ENCODE measurements around the gene HMGCS2. TPM values are rescaled to one million over a fixed set of nuclear protein-coding genes. Genes with fewer than 3 reads are reported as not detected.
A peak's percentile ranks its signal among the peaks of the same experiment; 100 is the strongest.

Gene HMGCS2
- total RNA-seq, 1 donor from 2014 or later: 0.51 TPM

DNA sequence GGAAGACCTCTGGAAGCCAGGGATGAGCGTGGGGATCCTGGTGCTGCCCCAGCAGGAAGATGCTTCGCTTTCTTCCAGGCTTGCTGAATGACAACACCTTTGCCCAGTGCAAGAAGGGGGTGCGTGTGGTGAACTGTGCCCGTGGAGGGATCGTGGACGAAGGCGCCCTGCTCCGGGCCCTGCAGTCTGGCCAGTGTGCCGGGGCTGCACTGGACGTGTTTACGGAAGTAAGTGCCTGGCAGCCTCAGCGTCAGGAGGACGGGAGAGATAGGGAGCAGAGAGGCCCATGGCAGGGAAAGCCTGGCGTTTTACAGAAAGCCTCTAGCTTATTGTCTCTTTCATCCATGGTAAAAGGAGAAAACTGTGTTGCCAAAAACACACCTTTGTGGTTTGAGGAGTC is 33.5 kb downstream of the HMGCS2 start:
- no peaks in the 10 kb centered on the region for H3K27me3 Mint-ChIP-seq (ENCODE audit: low read depth)
- no peak overlapping the region for H3K4me3 Mint-ChIP-seq
- no peak for DNase-seq (ENCODE audit: low spot score in 2 of 2, unreplicated experiment in 2 of 2)
- H3K4me1 Mint-ChIP-seq: peaks cover 21% of the 10 kb centered on the region
- TF ChIP-seq, protein P1, sequence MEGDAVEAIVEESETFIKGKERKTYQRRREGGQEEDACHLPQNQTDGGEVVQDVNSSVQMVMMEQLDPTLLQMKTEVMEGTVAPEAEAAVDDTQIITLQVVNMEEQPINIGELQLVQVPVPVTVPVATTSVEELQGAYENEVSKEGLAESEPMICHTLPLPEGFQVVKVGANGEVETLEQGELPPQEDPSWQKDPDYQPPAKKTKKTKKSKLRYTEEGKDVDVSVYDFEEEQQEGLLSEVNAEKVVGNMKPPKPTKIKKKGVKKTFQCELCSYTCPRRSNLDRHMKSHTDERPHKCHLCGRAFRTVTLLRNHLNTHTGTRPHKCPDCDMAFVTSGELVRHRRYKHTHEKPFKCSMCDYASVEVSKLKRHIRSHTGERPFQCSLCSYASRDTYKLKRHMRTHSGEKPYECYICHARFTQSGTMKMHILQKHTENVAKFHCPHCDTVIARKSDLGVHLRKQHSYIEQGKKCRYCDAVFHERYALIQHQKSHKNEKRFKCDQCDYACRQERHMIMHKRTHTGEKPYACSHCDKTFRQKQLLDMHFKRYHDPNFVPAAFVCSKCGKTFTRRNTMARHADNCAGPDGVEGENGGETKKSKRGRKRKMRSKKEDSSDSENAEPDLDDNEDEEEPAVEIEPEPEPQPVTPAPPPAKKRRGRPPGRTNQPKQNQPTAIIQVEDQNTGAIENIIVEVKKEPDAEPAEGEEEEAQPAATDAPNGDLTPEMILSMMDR (IDR thresholded peaks at IDR 0.05; ENCODE audit: unreplicated experiment): no peak
- H3K36me3 Mint-ChIP-seq: peaks cover 37% of the 10 kb centered on the region
- no peaks in the 10 kb centered on the region for H3K9me3 Mint-ChIP-seq
- H3K27ac Mint-ChIP-seq: no peak overlapping the region

DNA sequence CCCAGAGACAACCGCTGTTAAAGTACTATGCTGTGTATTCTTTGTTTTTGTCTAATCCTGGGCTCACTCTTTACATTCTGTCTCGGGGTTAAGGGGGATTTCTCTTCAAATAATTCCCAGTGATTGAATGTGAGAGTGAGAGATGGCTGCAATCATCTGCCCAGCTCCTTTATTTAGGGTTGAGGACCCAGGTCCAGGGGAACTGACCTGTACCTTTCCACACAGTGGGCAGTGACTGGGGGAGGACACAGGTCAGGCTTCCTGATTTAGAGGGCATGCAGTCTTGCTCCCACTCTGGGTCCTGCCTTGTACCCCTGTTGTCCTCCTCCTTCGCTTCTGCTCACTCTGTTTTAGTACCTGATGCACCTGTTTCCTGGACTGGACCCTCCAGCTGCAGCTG is 35.0 kb downstream of the HMGCS2 start:
- Mint-ChIP-seq H3K4me1 (peaks cover 11% of the 10 kb centered on the region), H3K27ac (no peak overlapping the region), H3K4me3 (no peak overlapping the region), H3K9me3 (no peaks in the 10 kb centered on the region), H3K27me3 (ENCODE audit: low read depth) (no peaks in the 10 kb centered on the region), H3K36me3 (peaks cover 42% of the 10 kb centered on the region)
- TF ChIP-seq, protein P1 (IDR thresholded peaks at IDR 0.05; ENCODE audit: unreplicated experiment): no peak
- no peak for DNase-seq (ENCODE audit: low spot score in 2 of 2, unreplicated experiment in 2 of 2)

DNA sequence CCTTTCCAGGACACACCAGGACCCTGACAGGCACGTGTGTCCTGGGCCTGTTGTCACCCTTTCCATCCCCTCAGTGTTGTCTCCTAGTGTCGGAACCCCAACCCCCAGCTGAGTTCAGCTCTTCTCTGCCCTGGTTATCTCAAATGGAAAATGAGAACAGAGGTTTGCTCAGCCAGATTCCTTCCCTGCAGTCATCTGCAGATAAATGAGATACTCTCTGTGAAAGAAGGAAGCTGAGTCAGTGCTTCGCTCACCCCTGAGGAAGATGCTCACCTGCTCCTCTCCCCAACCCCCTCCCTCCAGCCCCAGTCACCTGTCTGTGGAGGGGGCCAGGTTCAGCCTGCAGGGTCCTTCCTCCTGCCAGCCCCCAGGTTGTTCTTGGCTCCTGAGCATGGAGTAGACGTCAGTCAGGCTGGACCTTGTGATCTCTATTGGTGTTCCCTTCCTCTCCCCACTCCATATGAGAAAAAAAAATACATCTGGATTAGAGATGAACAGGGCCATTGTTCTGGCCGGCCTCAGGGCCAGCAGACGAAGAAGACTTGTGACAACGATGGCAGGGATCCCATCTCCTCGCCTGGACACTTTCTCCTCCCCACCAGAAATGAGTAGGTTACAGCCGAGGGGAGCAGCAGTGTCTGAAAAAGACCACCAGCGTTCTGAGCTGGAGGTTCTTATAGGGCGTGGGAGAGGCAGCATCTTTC is 36.1 kb downstream of the HMGCS2 start:
- DNase-seq (ENCODE audit: low spot score in 2 of 2, unreplicated experiment in 2 of 2): no peak
- H3K27ac Mint-ChIP-seq: peak overlapping the region; percentile 39
- no peaks in the 10 kb centered on the region for H3K27me3 Mint-ChIP-seq (ENCODE audit: low read depth)
- no peak overlapping the region for H3K4me3 Mint-ChIP-seq
- peaks cover 5% of the 10 kb centered on the region for H3K4me1 Mint-ChIP-seq
- H3K36me3 Mint-ChIP-seq: peaks cover 41% of the 10 kb centered on the region
- TF ChIP-seq, protein P1 (IDR thresholded peaks at IDR 0.05; ENCODE audit: unreplicated experiment): no peak
- H3K9me3 Mint-ChIP-seq: no peaks in the 10 kb centered on the region

DNA sequence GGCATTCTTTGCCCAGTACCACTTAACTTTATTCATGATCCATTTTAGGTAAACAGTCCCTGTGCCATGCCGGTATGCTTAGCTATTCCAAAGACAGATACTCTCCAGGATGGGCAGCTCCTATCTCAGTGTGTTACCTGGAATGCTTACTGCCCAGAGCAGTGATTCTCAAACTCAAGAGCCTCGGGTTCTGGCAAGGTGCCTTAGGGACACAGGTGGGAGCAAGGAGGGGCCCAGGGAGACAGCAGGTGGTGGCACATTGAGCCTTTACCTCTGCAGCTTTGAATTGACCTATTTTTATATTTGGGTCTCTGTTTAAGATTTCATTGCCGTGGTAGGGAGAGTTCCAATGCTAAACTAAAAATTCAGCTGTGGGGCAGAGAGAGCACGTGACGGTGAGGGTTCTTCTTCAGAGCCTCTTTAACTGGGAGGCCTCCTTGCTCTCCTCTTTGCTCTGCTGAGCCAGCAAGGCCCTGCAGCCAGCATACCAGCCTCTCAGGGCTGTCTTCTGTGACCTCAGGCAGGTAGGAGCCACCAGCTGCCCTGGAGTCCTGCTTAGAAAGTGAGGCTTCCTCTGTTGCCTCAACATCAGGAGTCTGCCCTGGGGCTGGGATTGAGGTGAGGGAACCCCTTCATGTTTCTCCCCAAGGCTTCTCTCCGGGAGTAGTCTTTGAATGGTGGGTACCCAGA is 36.8 kb downstream of the HMGCS2 start:
- Mint-ChIP-seq H3K4me1 (no peaks in the 10 kb centered on the region), H3K27ac (no peak overlapping the region), H3K36me3 (peaks cover 42% of the 10 kb centered on the region), H3K27me3 (ENCODE audit: low read depth) (no peaks in the 10 kb centered on the region), H3K4me3 (no peak overlapping the region), H3K9me3 (no peaks in the 10 kb centered on the region)
- DNase-seq (ENCODE audit: low spot score in 2 of 2, unreplicated experiment in 2 of 2): no peak
- TF ChIP-seq, protein P1 (IDR thresholded peaks at IDR 0.05; ENCODE audit: unreplicated experiment): no peak

DNA sequence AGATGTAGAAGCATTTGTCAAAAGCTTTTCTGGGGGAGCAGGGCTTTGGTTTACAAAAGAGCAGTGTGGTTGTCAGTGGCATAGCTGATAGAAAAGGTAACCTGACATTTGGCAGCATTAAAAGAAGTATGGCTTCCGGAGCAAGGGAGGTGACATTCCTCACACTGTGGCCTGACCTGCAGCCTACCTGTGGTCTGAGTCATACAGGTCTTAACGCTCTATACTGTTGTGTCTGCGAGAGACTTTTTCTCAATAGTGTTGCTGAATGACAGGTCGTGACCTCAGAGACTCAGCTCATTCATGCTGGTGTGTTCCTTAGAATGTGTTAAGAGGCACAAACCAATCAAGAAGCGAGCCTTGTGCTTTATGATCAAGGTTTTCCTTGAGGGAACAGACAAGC is 37.6 kb downstream of the HMGCS2 start:
- H3K9me3 Mint-ChIP-seq: no peaks in the 10 kb centered on the region
- H3K4me1 Mint-ChIP-seq: no peaks in the 10 kb centered on the region
- no peak overlapping the region for H3K4me3 Mint-ChIP-seq
- H3K27me3 Mint-ChIP-seq (ENCODE audit: low read depth): no peaks in the 10 kb centered on the region
- H3K36me3 Mint-ChIP-seq: peaks cover 42% of the 10 kb centered on the region
- TF ChIP-seq, protein P1 (IDR thresholded peaks at IDR 0.05; ENCODE audit: unreplicated experiment): no peak
- DNase-seq (ENCODE audit: low spot score in 2 of 2, unreplicated experiment in 2 of 2): no peak
- no peak overlapping the region for H3K27ac Mint-ChIP-seq

Data from mesothelial cell of epicardium (in vitro differentiated cells).